IMR-90 (cell line): ENCODE data around the gene S100A8.

ENCODE experiments used
- CEBPB ChIP-seq: IDR thresholded peaks from 2 replicates; pipeline ENCODE4 v1.6.1; 2012; ENCODE audit warnings: low read depth, low read length, improper control_type of control experiment
- CHD1 ChIP-seq: IDR thresholded peaks from 2 replicates; pipeline ENCODE4 v1.6.1; 2012; ENCODE audit warnings: low read depth, low read length, improper control_type of control experiment
- FOS ChIP-seq: fragments of 150-350 bp; IDR thresholded peaks from 2 replicates; pipeline ENCODE4 v1.6.1; 2016; ENCODE audit warnings: low read depth, low read length
- MAZ ChIP-seq: IDR thresholded peaks from 2 replicates; pipeline ENCODE4 v1.6.1; 2012; ENCODE audit warnings: low read depth, mild to moderate bottlenecking, low read length, improper control_type of control experiment, moderate library complexity, borderline replicate concordance
- NFE2L2 ChIP-seq: fragments of 150-350 bp; IDR thresholded peaks from 2 replicates; pipeline ENCODE4 v1.6.1; 2016; ENCODE audit warnings: low read depth, mild to moderate bottlenecking, low read length
- POLR2A ChIP-seq: IDR thresholded peaks from 2 replicates; pipeline ENCODE4 v1.6.1; 2012; ENCODE audit warnings: mild to moderate bottlenecking, low read depth, low read length
- SMC3 ChIP-seq: fragments of 150-350 bp; IDR thresholded peaks from 2 replicates; pipeline ENCODE4 v1.6.1; 2016; ENCODE audit warnings: low read depth, mild to moderate bottlenecking, antibody characterized with exemption, low read length, moderate library complexity
- TF ChIP-seq, protein P1 (sequence below): conservative IDR thresholded peaks from 2 replicates; pipeline ENCODE4 v1.5.1; 2012; ENCODE audit warnings: mild to moderate bottlenecking, low read depth, low read length, improper control_type of control experiment

- TF ChIP-seq, protein P1, sequence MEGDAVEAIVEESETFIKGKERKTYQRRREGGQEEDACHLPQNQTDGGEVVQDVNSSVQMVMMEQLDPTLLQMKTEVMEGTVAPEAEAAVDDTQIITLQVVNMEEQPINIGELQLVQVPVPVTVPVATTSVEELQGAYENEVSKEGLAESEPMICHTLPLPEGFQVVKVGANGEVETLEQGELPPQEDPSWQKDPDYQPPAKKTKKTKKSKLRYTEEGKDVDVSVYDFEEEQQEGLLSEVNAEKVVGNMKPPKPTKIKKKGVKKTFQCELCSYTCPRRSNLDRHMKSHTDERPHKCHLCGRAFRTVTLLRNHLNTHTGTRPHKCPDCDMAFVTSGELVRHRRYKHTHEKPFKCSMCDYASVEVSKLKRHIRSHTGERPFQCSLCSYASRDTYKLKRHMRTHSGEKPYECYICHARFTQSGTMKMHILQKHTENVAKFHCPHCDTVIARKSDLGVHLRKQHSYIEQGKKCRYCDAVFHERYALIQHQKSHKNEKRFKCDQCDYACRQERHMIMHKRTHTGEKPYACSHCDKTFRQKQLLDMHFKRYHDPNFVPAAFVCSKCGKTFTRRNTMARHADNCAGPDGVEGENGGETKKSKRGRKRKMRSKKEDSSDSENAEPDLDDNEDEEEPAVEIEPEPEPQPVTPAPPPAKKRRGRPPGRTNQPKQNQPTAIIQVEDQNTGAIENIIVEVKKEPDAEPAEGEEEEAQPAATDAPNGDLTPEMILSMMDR: no peak
- TF ChIP-seq CEBPB (no peak), SMC3 (no peak), MAZ (no peak), NFE2L2 (no peak), POLR2A (no peak), CHD1 (no peak), FOS (no peak)
Measured at GRCh38 chr1:153426809-153427208, 35.9 kb upstream of the S100A8 start.
